PC-3 (cell line): ENCODE measurements around the gene OVOL3. TPM values are rescaled to one million over a fixed set of nuclear protein-coding genes. Genes with fewer than 3 reads are reported as not detected.

ENCODE experiments used
- ATAC-seq: fragments of 200-7000 bp; cut with Tn5 transposase; 2 replicates; pipeline ENCODE4 v1.9.1; 2020; ENCODE audit warnings: mild to moderate bottlenecking, moderate library complexity
- BruUV-seq: library from RNA; stranded (reverse); fragments of 400-500 nt; replicated peaks from 2 replicates; lab custom pipeline; 2021; lab: Mats Ljungman, UMichigan
- CTCF ChIA-PET: fragments of 300-600 bp; sonication (Branson Sonifier 250); formaldehyde crosslinking; loops from one replicate; lab custom pipeline; 2022; ENCODE audit warnings: antibody characterized with exemption; lab: Charles Lee
- POLR2A ChIA-PET: fragments of 300-600 bp; sonication (Branson Sonifier 250); formaldehyde crosslinking; loops from one replicate; lab custom pipeline; 2022; ENCODE audit warnings: antibody characterized with exemption; ENCODE audit not compliant: unreplicated experiment; lab: Charles Lee
- DNase-seq: peaks from one replicate; pipeline ENCODE4 v3.0.0-alpha.2; 2015
- H2AFZ ChIP-seq: fragments of 300-600 bp; sonication (generic); 2 replicates; pipeline ENCODE4 v1.6.0; 2016; ENCODE audit warnings: antibody characterized with exemption, low read length
- H3F3A ChIP-seq: fragments of 300-600 bp; sonication (generic); one replicate; pipeline ENCODE4 v1.6.0; 2017; ENCODE audit warnings: antibody characterized with exemption, low read length, control low read depth, mild to moderate bottlenecking; ENCODE audit not compliant: unreplicated experiment
- H3K27ac ChIP-seq: fragments of 300-600 bp; sonication (generic); 2 replicates; pipeline ENCODE4 v1.5.1; 2016; ENCODE audit warnings: mild to moderate bottlenecking, low read length
- H3K27me3 ChIP-seq: fragments of 300-600 bp; sonication (generic); 2 replicates; pipeline ENCODE4 v1.6.1; 2016; ENCODE audit warnings: low read length, mixed read lengths
- H3K36me3 ChIP-seq: fragments of 300-600 bp; sonication (generic); 2 replicates; pipeline ENCODE4 v1.6.1; 2016; ENCODE audit warnings: low read depth, mixed run types, low read length, mixed read lengths
- H3K4me1 ChIP-seq: fragments of 300-600 bp; sonication (generic); 2 replicates; pipeline ENCODE4 v1.5.1; 2016; ENCODE audit warnings: low read length; ENCODE audit not compliant: insufficient read depth
- H3K4me2 ChIP-seq: fragments of 300-600 bp; sonication (generic); 2 replicates; pipeline ENCODE4 v1.6.0; 2016; ENCODE audit warnings: low read length
- H3K4me3 ChIP-seq: fragments of 300-600 bp; sonication (generic); 2 replicates; pipeline ENCODE4 v1.5.1; 2016; ENCODE audit warnings: mild to moderate bottlenecking, low read length, mixed read lengths
- H3K79me2 ChIP-seq: fragments of 300-600 bp; sonication (generic); 2 replicates; pipeline ENCODE4 v1.6.1; 2017; ENCODE audit warnings: low read length, mixed read lengths
- H3K9ac ChIP-seq: fragments of 300-600 bp; sonication (generic); 2 replicates; pipeline ENCODE4 v1.6.0; 2016; ENCODE audit warnings: mild to moderate bottlenecking, low read length
- H3K9me2 ChIP-seq: fragments of 300-600 bp; sonication (generic); replicated peaks from 2 replicates; pipeline ENCODE4 v1.6.1; 2016; ENCODE audit warnings: mixed run types, low read length, mixed read lengths
- H3K9me3 ChIP-seq: fragments of 300-600 bp; sonication (generic); 2 replicates; pipeline ENCODE4 v1.6.1; 2016; ENCODE audit warnings: low read length, mixed read lengths
- H4K20me1 ChIP-seq: fragments of 300-600 bp; sonication (generic); 2 replicates; pipeline ENCODE4 v1.6.1; 2016; ENCODE audit warnings: low read length, mixed read lengths
- EZH2 ChIP-seq: fragments of 300-600 bp; sonication (generic); IDR thresholded peaks from one replicate; pipeline ENCODE4 v1.6.1; 2017; ENCODE audit warnings: antibody characterized with exemption, mild to moderate bottlenecking, low read length; ENCODE audit not compliant: unreplicated experiment
- EZH2phosphoT487 ChIP-seq: fragments of 300-600 bp; sonication (generic); IDR thresholded peaks from 2 replicates; pipeline ENCODE4 v1.6.1; 2018; ENCODE audit warnings: mild to moderate bottlenecking, antibody characterized with exemption, low read length, borderline replicate concordance
- intact Hi-C: fragments of 100-400 bp; cut with micrococcal nuclease; formaldehyde crosslinking; loops from 2 replicates; pipeline ENCODE4 v1.9.0; 2023
- total RNA-seq: library from RNA; depleted of rRNA; stranded (reverse); fragments of >200 nt; gene quantifications from 2 replicates; pipeline ENCODE4 v1.2.3, GENCODE V29; 2014
- TF ChIP-seq, protein P1 (sequence below): fragments of 300-600 bp; sonication (generic); conservative IDR thresholded peaks from 2 replicates; pipeline ENCODE4 v1.5.1; 2017; ENCODE audit warnings: antibody characterized with exemption, low read depth, mild to moderate bottlenecking, low read length

Gene OVOL3
- total RNA-seq, 1 experiment from 2014 or later: not detected

DNA sequence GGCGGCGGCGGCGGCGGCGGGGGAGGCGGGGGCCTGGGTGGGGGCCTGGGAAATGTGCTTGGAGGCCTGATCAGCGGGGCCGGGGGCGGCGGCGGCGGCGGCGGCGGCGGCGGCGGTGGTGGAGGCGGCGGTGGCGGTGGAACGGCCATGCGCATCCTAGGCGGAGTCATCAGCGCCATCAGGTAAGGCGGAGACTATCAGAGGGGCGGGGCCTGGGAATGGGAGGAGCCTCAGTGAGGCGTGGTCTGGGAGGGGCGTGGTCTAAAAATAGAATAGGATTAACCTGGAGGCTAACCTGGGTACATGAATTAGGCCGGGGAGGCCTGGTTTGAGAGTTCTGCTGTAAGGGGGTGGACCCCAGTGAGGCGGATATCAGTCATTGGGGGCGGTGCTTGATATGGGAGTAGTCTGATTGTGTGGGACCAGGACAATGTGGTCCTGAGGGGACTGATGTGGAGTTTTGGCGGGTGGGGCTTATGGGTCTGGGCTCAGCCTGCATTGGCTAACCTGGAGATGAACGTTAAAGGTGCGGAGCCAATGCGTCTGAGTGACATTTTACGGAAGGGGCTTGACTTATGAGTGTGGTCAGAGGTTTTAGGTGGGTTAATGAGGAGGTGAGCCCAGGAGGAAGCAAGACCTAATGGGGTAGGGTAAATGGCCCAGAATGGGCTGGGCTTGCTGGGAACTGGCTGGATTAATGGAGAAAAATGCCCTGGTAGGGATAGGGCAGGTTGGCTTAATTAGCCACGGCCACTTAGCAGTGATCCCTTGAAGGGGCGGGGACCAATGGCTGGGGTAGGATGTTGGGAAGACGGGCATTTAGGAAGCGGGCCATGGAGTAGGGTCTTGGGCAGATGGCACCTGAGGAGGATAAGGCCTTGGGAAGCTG, 30.3 kb downstream of the OVOL3 start:
- peak; percentile 88 for DNase-seq
- H3K9ac ChIP-seq: peak overlapping the region; percentile 100
- peaks cover 7% of the 10 kb centered on the region; the same call in 1 of the 2 replicates for H4K20me1 ChIP-seq
- no TSS peak for BruUV-seq
- H3K36me3 ChIP-seq: peaks cover 16% of the 10 kb centered on the region
- ChIA-PET CTCF (no interaction called here), POLR2A (no interaction called here)
- intact Hi-C loops: loop anchor here (2.0 kb wide), 1 partner anchor 14 kb away; no protein-coding TSS in a partner anchor
- H3K79me2 ChIP-seq: peaks cover 34% of the 10 kb centered on the region
- H2AFZ ChIP-seq: no peak overlapping the region
- no peaks in the 10 kb centered on the region for H3K9me2 ChIP-seq
- peak overlapping the region; percentile 94 for H3K4me3 ChIP-seq
- peak; percentile 47 for ATAC-seq
- no peaks in the 10 kb centered on the region for H3F3A ChIP-seq
- H3K27ac ChIP-seq: peak overlapping the region; percentile 99
- TF ChIP-seq, protein P1, sequence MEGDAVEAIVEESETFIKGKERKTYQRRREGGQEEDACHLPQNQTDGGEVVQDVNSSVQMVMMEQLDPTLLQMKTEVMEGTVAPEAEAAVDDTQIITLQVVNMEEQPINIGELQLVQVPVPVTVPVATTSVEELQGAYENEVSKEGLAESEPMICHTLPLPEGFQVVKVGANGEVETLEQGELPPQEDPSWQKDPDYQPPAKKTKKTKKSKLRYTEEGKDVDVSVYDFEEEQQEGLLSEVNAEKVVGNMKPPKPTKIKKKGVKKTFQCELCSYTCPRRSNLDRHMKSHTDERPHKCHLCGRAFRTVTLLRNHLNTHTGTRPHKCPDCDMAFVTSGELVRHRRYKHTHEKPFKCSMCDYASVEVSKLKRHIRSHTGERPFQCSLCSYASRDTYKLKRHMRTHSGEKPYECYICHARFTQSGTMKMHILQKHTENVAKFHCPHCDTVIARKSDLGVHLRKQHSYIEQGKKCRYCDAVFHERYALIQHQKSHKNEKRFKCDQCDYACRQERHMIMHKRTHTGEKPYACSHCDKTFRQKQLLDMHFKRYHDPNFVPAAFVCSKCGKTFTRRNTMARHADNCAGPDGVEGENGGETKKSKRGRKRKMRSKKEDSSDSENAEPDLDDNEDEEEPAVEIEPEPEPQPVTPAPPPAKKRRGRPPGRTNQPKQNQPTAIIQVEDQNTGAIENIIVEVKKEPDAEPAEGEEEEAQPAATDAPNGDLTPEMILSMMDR: no peak
- TF ChIP-seq EZH2 (no peak), EZH2phosphoT487 (no peak)
- no peaks in the 10 kb centered on the region for H3K27me3 ChIP-seq
- peaks cover 29% of the 10 kb centered on the region for H3K4me1 ChIP-seq
- peak overlapping the region; percentile 94 for H3K4me2 ChIP-seq
- H3K9me3 ChIP-seq: no peaks in the 10 kb centered on the region

- Histone ChIP-seq H3K79me2 (peaks cover 34% of the 10 kb centered on the region), H3K9ac (no peak overlapping the region), H3K9me2 (no peaks in the 10 kb centered on the region), H3K9me3 (no peaks in the 10 kb centered on the region), H3F3A (no peaks in the 10 kb centered on the region), H3K4me1 (peaks cover 21% of the 10 kb centered on the region), H3K4me3 (no peak overlapping the region), H3K27me3 (no peaks in the 10 kb centered on the region), H4K20me1 (peaks cover 7% of the 10 kb centered on the region; the same call in 1 of the 2 replicates), H3K4me2 (peak overlapping the region; percentile 94), H3K27ac (no peak overlapping the region), H3K36me3 (peaks cover 17% of the 10 kb centered on the region), H2AFZ (no peak overlapping the region)
- no TSS peak for BruUV-seq
- intact Hi-C loops: no loop called here
- DNase-seq (no peak), ATAC-seq (no peak)
- ChIA-PET POLR2A (no interaction called here), CTCF (no interaction called here)
- TF ChIP-seq, protein P1: no peak
- TF ChIP-seq EZH2phosphoT487 (no peak), EZH2 (no peak)
Observed at GRCh38 chr19:36142046-36142445, 31.1 kb downstream of the OVOL3 start.

DNA sequence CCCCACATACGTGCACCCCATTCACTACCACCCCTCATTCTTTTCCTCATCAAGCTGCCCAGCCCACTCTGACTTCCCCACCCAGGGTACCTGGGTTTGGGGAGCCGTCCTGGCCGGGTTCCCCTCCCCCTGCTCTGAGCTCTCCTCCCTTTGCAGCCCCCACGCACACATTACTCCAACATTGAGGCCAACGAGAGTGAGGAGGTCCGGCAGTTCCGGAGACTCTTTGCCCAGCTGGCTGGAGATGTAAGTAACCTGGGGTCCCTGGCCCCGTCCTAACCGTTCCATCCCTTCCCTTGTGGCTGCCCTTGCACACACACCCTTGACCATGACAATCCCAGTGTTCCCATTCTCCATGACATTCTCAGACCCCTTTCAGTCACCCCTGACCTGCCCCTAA, 31.6 kb downstream of the OVOL3 start:
- no peak overlapping the region for H3K9ac ChIP-seq
- H4K20me1 ChIP-seq: peaks cover 7% of the 10 kb centered on the region; the same call in 1 of the 2 replicates
- no peak overlapping the region for H3K27ac ChIP-seq
- CTCF ChIA-PET: no interaction called here
- peaks cover 19% of the 10 kb centered on the region for H3K36me3 ChIP-seq
- H3K9me2 ChIP-seq: no peaks in the 10 kb centered on the region
- intact Hi-C loops: no loop called here
- H3K79me2 ChIP-seq: peaks cover 34% of the 10 kb centered on the region
- H3K9me3 ChIP-seq: no peaks in the 10 kb centered on the region
- H2AFZ ChIP-seq: no peak overlapping the region
- H3K4me1 ChIP-seq: peaks cover 17% of the 10 kb centered on the region
- H3K4me2 ChIP-seq: no peak overlapping the region
- no peak overlapping the region for H3K4me3 ChIP-seq
- POLR2A ChIA-PET: no interaction called here
- no peak for TF ChIP-seq EZH2phosphoT487
- TF ChIP-seq EZH2: no peak
- TF ChIP-seq, protein P1: no peak
- ATAC-seq: no peak
- H3F3A ChIP-seq: no peaks in the 10 kb centered on the region
- BruUV-seq: no TSS peak
- DNase-seq: no peak
- no peaks in the 10 kb centered on the region for H3K27me3 ChIP-seq
